HG03064 (cell line): ENCODE measurements around the gene FLVCR1.
"Not testable (repeated sequence)": the region's sequence is repeated elsewhere in the genome, so short reads cannot be mapped to it uniquely, and the experiment has no call there.

Experiments used
- ATAC-seq: cut with Tn5 transposase; IDR thresholded peaks from one replicate; pipeline ENCODE4 v1.9.1; 2021; ENCODE audit warnings: low read depth; ENCODE audit not compliant: unreplicated experiment

Gene FLVCR1

GRCh38 chr1:212857992-212858460 lies at the start of gene FLVCR1:
Gene FLVCR1 (plus strand): TSS chr1:212858275. CDS start chr1:212858453, 178 bp downstream.
- peak; percentile 97 for ATAC-seq

GRCh38 chr1:212814537-212815334 lies 43.3 kb upstream of the FLVCR1 start:
- no peak for ATAC-seq

- ATAC-seq = no peak
Measured at GRCh38 chr1:212816567-212817278, 41.4 kb upstream of the FLVCR1 start.

- ATAC-seq = no peak
Measured at GRCh38 chr1:212819726-212820125, 38.3 kb upstream of the FLVCR1 start.

- ATAC-seq = no peak
Measured at GRCh38 chr1:212820969-212821368, 37.1 kb upstream of the FLVCR1 start.

GRCh38 chr1:212822956-212823355 lies 35.1 kb upstream of the FLVCR1 start:
- no peak for ATAC-seq

- ATAC-seq = no peak
Measured at GRCh38 chr1:212824201-212824600, 33.9 kb upstream of the FLVCR1 start.

GRCh38 chr1:212825798-212826452 lies 32.1 kb upstream of the FLVCR1 start:
- no peak for ATAC-seq

- no peak for ATAC-seq
Measured at GRCh38 chr1:212827171-212827776, 30.8 kb upstream of the FLVCR1 start.

- no peak for ATAC-seq
Measured at GRCh38 chr1:212827831-212828278, 30.2 kb upstream of the FLVCR1 start.

GRCh38 chr1:212828395-212828794 lies 29.7 kb upstream of the FLVCR1 start:
- ATAC-seq = no peak

- peak; percentile 92 for ATAC-seq
Measured at GRCh38 chr1:212833211-212834207, 24.6 kb upstream of the FLVCR1 start.

GRCh38 chr1:212838145-212838544 lies 19.9 kb upstream of the FLVCR1 start:
- no peak for ATAC-seq

- ATAC-seq = not testable (repeated sequence)
Measured at GRCh38 chr1:212844521-212844920, 13.6 kb upstream of the FLVCR1 start.

GRCh38 chr1:212847549-212847948 lies 10.5 kb upstream of the FLVCR1 start, which contains the start of gene SPATA45:
Gene SPATA45 (minus strand): TSS chr1:212847649. CDS start chr1:212836149, 11,500 bp downstream.
- no peak for ATAC-seq

- ATAC-seq = no peak
Measured at GRCh38 chr1:212852105-212852688, 5.9 kb upstream of the FLVCR1 start.

GRCh38 chr1:212853658-212854057 lies 4.4 kb upstream of the FLVCR1 start:
- no peak for ATAC-seq

- no peak for ATAC-seq
Measured at GRCh38 chr1:212856755-212857154, 1.3 kb upstream of the FLVCR1 start.
